Mesendoderm (in vitro differentiated cells): ENCODE measurements around the gene DND1.
A peak's percentile ranks its signal among the peaks of the same experiment; 100 is the strongest.
"Not testable (repeated sequence)": the region's sequence is repeated elsewhere in the genome, so short reads cannot be mapped to it uniquely, and the experiment has no call there.

Experiments used
- DNase-seq: peaks from one replicate; pipeline ENCODE4 v3.0.0; 2013
- H2AK5ac ChIP-seq: 2 replicates; pipeline ENCODE4 v1.6.1; 2013; ENCODE audit warnings: low read length, inconsistent platforms
- H2BK120ac ChIP-seq: 2 replicates; pipeline ENCODE4 v1.6.1; 2013; ENCODE audit warnings: low read depth, mild to moderate bottlenecking, low read length, moderate library complexity, mixed read lengths
- H2BK15ac ChIP-seq: replicated peaks from 2 replicates; pipeline ENCODE4 v1.6.1; 2013; ENCODE audit warnings: low read depth, mild to moderate bottlenecking, moderate library complexity
- H2BK5ac ChIP-seq: 2 replicates; pipeline ENCODE4 v1.6.1; 2013; ENCODE audit warnings: low read length, inconsistent platforms
- H3K18ac ChIP-seq: 2 replicates; pipeline ENCODE4 v1.6.1; 2013; ENCODE audit warnings: mild to moderate bottlenecking, low read length, mixed read lengths
- H3K23ac ChIP-seq: one replicate; pipeline ENCODE4 v1.6.1; 2013; ENCODE audit warnings: low read length
- H3K27ac ChIP-seq: 2 replicates; pipeline ENCODE4 v1.5.1; 2013; ENCODE audit warnings: low read depth, mild to moderate bottlenecking, inconsistent platforms, low read length, moderate library complexity
- H3K27me3 ChIP-seq: 2 replicates; pipeline ENCODE4 v1.6.1; 2013; ENCODE audit warnings: low read length, control low read depth, mild to moderate bottlenecking, inconsistent platforms; ENCODE audit not compliant: insufficient read depth, poor library complexity
- H3K36me3 ChIP-seq: 2 replicates; pipeline ENCODE4 v1.6.1; 2013; ENCODE audit warnings: low read length, inconsistent platforms; ENCODE audit not compliant: control insufficient read depth, insufficient read depth
- H3K4ac ChIP-seq: one replicate; pipeline ENCODE4 v1.6.1; 2013; ENCODE audit warnings: low read depth, mild to moderate bottlenecking, low read length, moderate library complexity
- H3K4me1 ChIP-seq: 2 replicates; pipeline ENCODE4 v1.6.1; 2013; ENCODE audit warnings: low read depth, low read length, inconsistent platforms; ENCODE audit not compliant: control insufficient read depth
- H3K4me2 ChIP-seq: 2 replicates; pipeline ENCODE4 v1.6.1; 2013; ENCODE audit warnings: low read length
- H3K4me3 ChIP-seq: 2 replicates; pipeline ENCODE4 v1.5.1; 2013; ENCODE audit warnings: mild to moderate bottlenecking, low read length
- H3K56ac ChIP-seq: one replicate; pipeline ENCODE4 v1.6.1; 2013; ENCODE audit warnings: low read length
- H3K79me1 ChIP-seq: 2 replicates; pipeline ENCODE4 v1.6.1; 2013; ENCODE audit warnings: low read length, inconsistent platforms
- H3K79me2 ChIP-seq: 2 replicates; pipeline ENCODE4 v1.6.1; 2013; ENCODE audit warnings: mild to moderate bottlenecking, low read length; ENCODE audit not compliant: control insufficient read depth, insufficient read depth
- H3K9ac ChIP-seq: 2 replicates; pipeline ENCODE4 v1.6.1; 2013; ENCODE audit warnings: low read length, inconsistent platforms
- H4K5ac ChIP-seq: one replicate; pipeline ENCODE4 v1.6.1; 2013; ENCODE audit warnings: low read length
- H4K8ac ChIP-seq: one replicate; pipeline ENCODE4 v1.6.1; 2013; ENCODE audit warnings: low read depth, mild to moderate bottlenecking, control low read depth, low read length, moderate library complexity
- WGBS: extraction: QIAGEN DNeasy Blood & Tissue Kit; methylation state at CpG from one replicate; pipeline ENCODE4 v1.1.7; 2013; ENCODE audit warnings: low lambda C conversion rate, missing lambda C conversion rate; ENCODE audit not compliant: insufficient coverage; ENCODE audit errors: extremely low coverage; 5-methylcytosine and 5-hydroxymethylcytosine counted together

Gene DND1

DNA sequence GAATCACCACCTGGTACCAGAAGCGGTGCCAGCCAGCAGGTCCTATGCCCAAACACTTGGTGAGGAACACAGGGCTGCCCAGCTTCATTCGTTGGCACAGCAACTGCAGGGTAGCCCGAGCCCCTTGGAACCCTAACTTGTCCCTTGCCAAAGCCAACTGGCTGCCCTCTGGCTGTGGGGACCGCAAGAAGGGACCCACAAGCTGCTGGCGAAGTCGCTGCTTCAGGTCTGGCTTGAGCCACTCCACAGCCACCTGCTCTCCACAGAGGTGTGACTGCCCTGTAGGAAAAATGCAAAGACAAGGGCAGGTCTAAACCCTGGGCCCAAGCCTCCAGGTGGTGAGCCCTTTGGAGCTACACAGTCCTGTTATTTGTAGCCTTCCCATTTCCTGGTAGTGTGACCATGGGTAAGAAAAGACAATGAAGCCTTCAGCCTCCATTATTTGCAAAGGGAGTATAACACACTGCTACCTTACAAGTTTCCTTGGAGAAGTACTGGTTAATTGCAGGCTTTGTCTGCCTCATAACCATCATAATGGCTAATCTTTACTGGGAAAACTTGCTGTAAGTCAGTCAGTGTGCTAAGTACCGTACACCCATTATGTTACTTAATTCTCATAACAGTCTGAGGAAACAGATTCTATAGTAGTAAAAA, 1.8 kb downstream of the DND1 start:
- Histone ChIP-seq H2AK5ac (no peak overlapping the region), H3K79me2 (peaks cover 6% of the 10 kb centered on the region), H3K4ac (no peak overlapping the region), H2BK5ac (no peak overlapping the region), H2BK15ac (no peak overlapping the region), H3K18ac (no peak overlapping the region), H4K5ac (no peak overlapping the region), H2BK120ac (no peak overlapping the region), H3K23ac (no peak overlapping the region), H3K79me1 (peaks cover 6% of the 10 kb centered on the region), H4K8ac (no peak overlapping the region), H3K36me3 (peaks cover 20% of the 10 kb centered on the region), H3K4me3 (no peak overlapping the region), H3K56ac (no peak overlapping the region), H3K9ac (no peak overlapping the region), H3K27ac (no peak overlapping the region), H3K4me1 (no peaks in the 10 kb centered on the region), H3K27me3 (no peaks in the 10 kb centered on the region), H3K4me2 (no peak overlapping the region)
- DNase-seq: no peak
- WGBS: no CpG with 5 or more reads among the region's 7 CpGs

DNA sequence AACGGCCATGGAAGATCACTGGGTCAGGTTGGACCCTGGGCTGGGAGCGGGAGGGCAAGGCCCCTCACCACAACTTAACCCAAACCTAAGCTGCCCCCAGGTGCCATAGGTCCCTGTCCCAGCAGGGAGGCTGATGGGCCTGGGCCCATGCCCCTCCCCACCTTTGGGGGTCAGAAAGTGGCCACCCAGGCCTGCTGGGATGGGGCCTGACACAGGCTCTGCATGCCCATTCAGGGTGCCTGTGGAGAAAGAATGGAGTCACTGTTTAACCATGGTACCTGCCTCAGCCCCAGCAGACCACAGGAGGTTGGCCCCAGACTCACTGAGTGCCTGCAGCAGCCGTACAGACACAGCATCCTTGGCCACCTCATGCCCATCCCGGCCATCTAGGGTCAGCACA, 2.3 kb downstream of the DND1 start:
- not testable (repeated sequence) for H3K4me3 ChIP-seq, H3K4me1 ChIP-seq, H3K23ac ChIP-seq, H2BK5ac ChIP-seq, H3K79me2 ChIP-seq, H3K56ac ChIP-seq, H2BK15ac ChIP-seq, H3K9ac ChIP-seq, H3K4me2 ChIP-seq, H3K4ac ChIP-seq, DNase-seq, H3K18ac ChIP-seq, H4K5ac ChIP-seq, H3K79me1 ChIP-seq, H2AK5ac ChIP-seq, H2BK120ac ChIP-seq, H3K27me3 ChIP-seq, H4K8ac ChIP-seq, H3K27ac ChIP-seq
- H3K36me3 ChIP-seq: peaks cover 15% of the 10 kb centered on the region
- WGBS: no CpG with 5 or more reads among the region's 4 CpGs

DNA sequence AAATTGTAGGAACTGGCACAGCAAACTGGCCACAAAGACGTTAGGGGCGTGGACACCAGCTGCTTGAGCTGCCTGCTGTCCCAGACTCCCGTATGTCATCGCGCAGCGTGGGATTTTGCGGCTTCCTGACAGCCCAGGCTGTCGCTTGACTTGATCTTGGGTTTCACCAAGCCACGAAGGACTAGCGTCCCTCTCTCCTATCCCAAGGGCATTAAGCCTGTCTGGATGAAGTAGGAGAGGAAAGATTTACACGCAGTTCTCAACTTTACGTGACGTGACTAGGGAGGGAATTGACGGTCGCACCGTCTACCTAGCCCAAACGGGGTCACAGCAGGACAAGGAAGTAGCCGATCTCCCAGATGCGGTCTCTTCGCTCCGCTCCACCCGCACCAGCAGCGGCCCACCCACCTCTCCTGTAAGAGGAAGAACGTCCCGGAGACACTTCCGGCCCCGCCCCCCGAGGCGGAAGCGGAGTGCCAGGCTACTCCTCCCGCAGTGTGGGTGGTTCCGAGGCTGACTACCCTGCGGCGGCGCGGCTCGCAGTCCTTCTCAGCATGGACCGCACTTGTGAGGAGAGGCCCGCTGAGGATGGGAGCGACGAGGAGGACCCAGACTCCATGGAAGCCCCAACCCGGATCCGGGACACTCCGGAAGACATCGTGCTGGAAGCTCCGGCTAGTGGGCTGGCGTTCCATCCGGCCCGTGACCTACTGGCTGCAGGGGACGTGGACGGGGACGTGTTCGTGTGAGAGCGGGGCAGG, 8.8 kb downstream of the DND1 start, which contains the start of gene WDR55:
WDR55 (plus strand) TSS at position 546 of the 761 bp plus-strand sequence; CDS start at position 555, 9 bp downstream.
- Histone ChIP-seq H3K36me3 (peaks cover 6% of the 10 kb centered on the region), H3K23ac (no peak within 1 kb of the TSS), H3K18ac (no peak within 1 kb of the TSS), H3K4me1 (no peaks in the 10 kb centered on the region), H2AK5ac (no peak within 1 kb of the TSS), H3K79me2 (peaks cover 17% of the 10 kb centered on the region), H3K56ac (peak within 1 kb of the TSS; percentile 94), H4K8ac (no peak within 1 kb of the TSS), H2BK5ac (no peak within 1 kb of the TSS), H4K5ac (no peak within 1 kb of the TSS), H2BK15ac (no peak within 1 kb of the TSS), H2BK120ac (no peak within 1 kb of the TSS), H3K4me3 (peak within 1 kb of the TSS; percentile 86), H3K27ac (no peak within 1 kb of the TSS), H3K27me3 (no peaks in the 10 kb centered on the region), H3K4me2 (peak within 1 kb of the TSS; percentile 46), H3K4ac (no peak within 1 kb of the TSS), H3K9ac (peak within 1 kb of the TSS; percentile 90), H3K79me1 (peaks cover 8% of the 10 kb centered on the region)
- peak; percentile 97 for DNase-seq
- no CpG with 5 or more reads among the region's 54 CpGs for WGBS

DNA sequence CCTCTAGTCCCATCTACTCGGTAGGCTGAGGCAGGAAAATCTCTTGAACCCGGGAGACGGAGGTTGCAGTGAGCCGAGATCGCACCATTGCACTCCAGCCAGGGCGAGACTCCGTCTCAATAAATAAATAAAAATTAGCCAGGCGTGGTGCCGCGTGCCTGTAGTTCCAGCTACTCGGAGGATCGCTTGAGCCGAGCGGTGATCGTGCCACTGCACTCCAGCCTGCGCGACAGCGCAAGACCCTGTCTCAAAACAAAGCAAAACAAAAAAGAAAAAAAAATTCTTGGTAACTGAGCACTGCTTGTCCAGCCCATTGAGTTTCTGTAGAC, 9.4 kb downstream of the DND1 start:
- Histone ChIP-seq H3K18ac (no peak overlapping the region), H3K79me2 (peaks cover 17% of the 10 kb centered on the region), H3K4ac (no peak overlapping the region), H2BK15ac (no peak overlapping the region), H3K79me1 (peaks cover 8% of the 10 kb centered on the region), H3K23ac (no peak overlapping the region), H3K36me3 (peaks cover 8% of the 10 kb centered on the region), H2BK5ac (no peak overlapping the region), H3K27me3 (no peaks in the 10 kb centered on the region), H3K4me2 (peak overlapping the region; percentile 37), H3K27ac (no peak overlapping the region), H3K56ac (peak overlapping the region; percentile 94), H3K4me3 (peak overlapping the region; percentile 59), H2AK5ac (no peak overlapping the region), H2BK120ac (no peak overlapping the region), H4K8ac (no peak overlapping the region), H3K4me1 (no peaks in the 10 kb centered on the region), H3K9ac (peak overlapping the region; percentile 81), H4K5ac (no peak overlapping the region)
- DNase-seq: no peak
- WGBS: no CpG with 5 or more reads among the region's 18 CpGs

DNA sequence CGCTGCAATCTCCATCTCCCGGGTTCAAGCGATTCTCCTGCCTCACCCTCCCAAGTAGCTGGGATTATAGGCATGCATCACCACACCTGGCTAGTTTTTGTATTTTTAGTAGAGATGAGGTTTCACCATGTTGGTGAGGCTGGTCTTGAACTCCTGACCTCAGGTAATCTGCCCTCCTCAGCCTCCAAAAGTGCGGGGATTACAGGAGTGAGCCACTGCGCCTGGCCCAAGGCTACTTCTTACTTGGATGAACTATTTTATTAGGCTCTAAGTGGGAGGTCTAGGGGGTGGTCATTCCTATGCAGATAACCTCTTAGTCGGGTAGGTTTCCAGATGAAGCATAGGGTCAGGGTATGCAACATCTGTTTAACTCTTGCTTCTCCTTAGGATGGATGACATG, 13.0 kb downstream of the DND1 start:
- not testable (repeated sequence) for H2BK15ac ChIP-seq, H2BK120ac ChIP-seq, H2BK5ac ChIP-seq, H4K5ac ChIP-seq, H3K23ac ChIP-seq, H3K9ac ChIP-seq, DNase-seq, H3K4me3 ChIP-seq, H3K18ac ChIP-seq, H3K56ac ChIP-seq, H3K27ac ChIP-seq, H3K27me3 ChIP-seq, H3K4me2 ChIP-seq, H3K4ac ChIP-seq, H3K79me2 ChIP-seq, H3K79me1 ChIP-seq, H4K8ac ChIP-seq, H3K4me1 ChIP-seq, H2AK5ac ChIP-seq
- H3K36me3 ChIP-seq: peaks cover 13% of the 10 kb centered on the region
- no CpG with 5 or more reads among the region's 6 CpGs for WGBS
